Esophagus muscularis mucosa (tissue), 3 donors: ENCODE results near the gene BPGM.

ENCODE experiments used
- POLR2A ChIP-seq: fragments of 450-650 bp; IDR thresholded peaks from one replicate; pipeline ENCODE4 v1.6.1; 2017; ENCODE audit warnings: antibody characterized with exemption, moderate library complexity, mild to moderate bottlenecking, low read depth
- POLR2AphosphoS5 ChIP-seq, 2 donors: sonication (generic); formaldehyde crosslinking; IDR thresholded peaks; one replicate each; pipeline ENCODE4 v1.6.1; 2017; ENCODE audit warnings: antibody characterized with exemption in 2 of 2
- TF ChIP-seq, protein P1 (sequence below), 3 experiments: fragments of 200-600 bp in 2 of 3; fragments of 450-650 bp in 1 of 3; sonication (generic) in 2 of 3; IDR thresholded peaks; one replicate each; pipeline ENCODE4 v1.5.1; 2017 to 2019; ENCODE audit warnings: antibody characterized with exemption in 3 of 3, mild to moderate bottlenecking in 2 of 3, moderate library complexity in 1 of 3

DNA sequence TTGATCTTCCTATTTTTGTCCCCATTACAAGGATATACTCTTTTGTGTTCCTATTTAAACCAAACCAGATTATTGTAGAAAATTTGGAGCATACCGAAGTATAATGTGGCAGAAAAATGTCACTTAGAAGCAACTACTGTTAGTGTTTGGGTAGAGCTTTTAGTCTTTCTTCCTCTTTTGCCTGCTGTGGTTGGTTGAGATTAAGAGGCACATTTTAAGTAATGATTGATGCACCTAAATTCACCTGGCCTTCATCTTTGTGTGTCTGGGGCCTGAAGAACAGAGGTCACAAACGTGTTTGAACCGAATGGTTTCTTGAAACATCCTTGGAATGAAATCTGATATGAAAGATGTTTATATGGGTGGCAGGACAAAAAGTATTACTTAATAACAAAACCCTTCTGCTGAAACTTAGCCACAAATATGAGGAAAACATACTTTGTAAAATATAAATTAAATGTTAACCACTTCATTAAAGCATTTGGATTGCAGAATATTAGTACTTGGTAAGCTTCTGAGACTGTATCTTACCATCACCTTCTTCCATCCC, 2.6 kb downstream of the BPGM start:
- TF ChIP-seq POLR2A (no peak), POLR2AphosphoS5 (IDR thresholded peaks at IDR 0.05) (no peak)
- TF ChIP-seq, protein P1, sequence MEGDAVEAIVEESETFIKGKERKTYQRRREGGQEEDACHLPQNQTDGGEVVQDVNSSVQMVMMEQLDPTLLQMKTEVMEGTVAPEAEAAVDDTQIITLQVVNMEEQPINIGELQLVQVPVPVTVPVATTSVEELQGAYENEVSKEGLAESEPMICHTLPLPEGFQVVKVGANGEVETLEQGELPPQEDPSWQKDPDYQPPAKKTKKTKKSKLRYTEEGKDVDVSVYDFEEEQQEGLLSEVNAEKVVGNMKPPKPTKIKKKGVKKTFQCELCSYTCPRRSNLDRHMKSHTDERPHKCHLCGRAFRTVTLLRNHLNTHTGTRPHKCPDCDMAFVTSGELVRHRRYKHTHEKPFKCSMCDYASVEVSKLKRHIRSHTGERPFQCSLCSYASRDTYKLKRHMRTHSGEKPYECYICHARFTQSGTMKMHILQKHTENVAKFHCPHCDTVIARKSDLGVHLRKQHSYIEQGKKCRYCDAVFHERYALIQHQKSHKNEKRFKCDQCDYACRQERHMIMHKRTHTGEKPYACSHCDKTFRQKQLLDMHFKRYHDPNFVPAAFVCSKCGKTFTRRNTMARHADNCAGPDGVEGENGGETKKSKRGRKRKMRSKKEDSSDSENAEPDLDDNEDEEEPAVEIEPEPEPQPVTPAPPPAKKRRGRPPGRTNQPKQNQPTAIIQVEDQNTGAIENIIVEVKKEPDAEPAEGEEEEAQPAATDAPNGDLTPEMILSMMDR (IDR thresholded peaks at IDR 0.05): no peak
